GM18951 (cell line): ENCODE measurements around the gene BIVM.

Experiments used
- POLR2A ChIP-seq: IDR thresholded peaks from 4 replicates; pipeline ENCODE4 v1.6.1; 2011; ENCODE audit warnings: mild to moderate bottlenecking; ENCODE audit not compliant: insufficient read length, insufficient read depth; ENCODE audit errors: extremely low read depth
- in situ Hi-C: fragments of 300-500 bp; cut with MboI; formaldehyde crosslinking; loops from one replicate; pipeline ENCODE4 v1.12.0; 2022; ENCODE audit warnings: low sequenced_read_pairs, mixed read lengths, inconsistent platforms; ENCODE audit not compliant: unreplicated experiment

The BIVM gene

DNA sequence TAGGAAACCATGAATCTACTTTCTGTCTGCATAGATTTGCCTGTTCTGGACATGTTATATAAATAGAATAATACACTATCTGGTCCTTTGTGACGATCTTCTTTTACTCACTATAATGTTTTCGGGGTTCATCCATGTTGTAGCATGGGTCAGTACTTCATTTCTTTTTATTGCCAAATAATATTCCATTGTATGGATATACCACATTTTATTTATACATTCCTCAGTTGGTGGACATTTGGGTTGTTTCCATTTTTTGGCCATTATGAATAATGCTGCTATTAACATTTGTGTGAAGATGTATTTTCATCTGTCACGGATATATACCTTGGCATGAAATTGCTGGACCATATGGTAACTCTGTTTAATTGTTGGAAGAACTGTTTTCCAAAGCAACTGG lies 6.8 kb downstream of the BIVM start:
- in situ Hi-C loops: no loop called here
- no peak for TF ChIP-seq POLR2A

DNA sequence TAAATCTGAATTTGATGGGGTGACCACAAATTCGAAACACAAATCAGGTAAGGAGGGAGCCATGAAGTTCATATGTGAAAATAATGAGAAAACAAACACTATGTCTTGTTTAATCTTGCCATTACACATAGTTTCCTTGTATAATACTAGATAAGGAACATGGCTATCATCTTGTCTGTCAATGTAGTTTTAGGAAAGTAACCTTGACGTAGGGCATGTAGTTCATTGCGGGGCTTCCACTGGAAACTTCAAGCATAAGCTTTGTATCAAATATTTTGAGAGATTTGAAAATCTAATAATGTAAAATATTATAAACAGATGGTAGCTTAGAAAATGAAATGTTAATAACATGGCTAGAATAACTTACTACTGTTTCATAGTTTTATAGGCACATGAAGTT lies 8.8 kb downstream of the BIVM start:
- TF ChIP-seq POLR2A: no peak
- in situ Hi-C loops: no loop called here

DNA sequence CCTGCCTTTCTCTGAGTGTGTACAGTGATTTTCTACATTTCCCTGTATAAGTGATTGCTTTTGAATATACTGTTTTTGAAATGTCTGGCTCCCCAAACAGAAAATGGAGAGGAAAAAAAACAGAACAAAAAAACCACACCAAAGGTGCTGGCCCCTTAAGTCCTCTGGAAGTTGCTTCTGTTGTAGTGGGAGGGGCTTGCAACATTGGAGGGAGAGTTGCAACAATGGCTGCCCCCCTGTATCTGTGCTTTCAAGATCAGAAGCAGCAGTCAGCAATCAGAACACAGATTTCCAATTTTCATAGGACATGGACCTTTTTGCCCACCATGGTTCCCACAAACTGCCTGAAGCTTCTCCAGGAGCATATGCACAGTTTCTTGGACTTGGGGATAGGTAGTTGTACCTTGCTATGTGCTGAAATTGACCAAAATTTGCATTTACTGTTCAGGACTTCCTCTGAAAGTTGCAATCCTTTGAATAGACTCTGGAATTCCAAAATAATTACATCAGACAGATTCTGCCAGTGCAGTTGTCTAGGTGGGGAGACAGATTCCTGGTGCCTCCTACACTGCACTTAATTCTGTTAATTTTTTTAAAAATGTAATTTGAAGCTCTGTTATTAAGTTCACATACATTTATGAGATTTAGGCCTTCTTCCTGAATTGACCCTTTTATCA lies 13.8 kb downstream of the BIVM start:
- TF ChIP-seq POLR2A: no peak

DNA sequence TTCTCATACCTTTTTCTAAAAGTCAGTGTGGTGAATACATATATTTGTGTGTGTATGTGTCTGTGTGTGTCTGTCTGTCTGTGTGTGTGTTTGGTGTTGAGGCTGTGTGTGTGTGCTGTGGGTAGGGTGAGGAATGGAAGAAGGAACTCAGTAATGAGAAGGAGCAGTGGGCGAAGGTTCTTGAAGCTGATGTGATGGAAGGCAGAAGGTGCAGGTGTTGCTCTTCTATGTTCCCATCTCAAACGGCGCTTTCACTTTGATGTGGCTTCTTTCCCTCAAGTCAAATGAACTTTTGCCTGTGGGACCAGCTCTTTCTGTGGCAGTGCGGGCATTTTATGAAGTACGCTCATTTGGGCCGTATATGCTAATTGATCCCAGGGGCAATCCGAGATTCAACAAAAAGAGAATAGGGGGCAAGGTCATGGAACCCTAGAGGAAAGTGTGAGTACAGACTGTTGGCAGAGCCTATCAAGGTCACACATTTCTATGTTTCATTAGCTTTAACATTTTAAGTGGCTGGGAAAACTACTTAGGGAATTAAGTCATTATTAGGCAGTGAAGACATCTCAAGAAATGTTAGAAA lies 15.2 kb downstream of the BIVM start:
- in situ Hi-C loops: no loop called here
- TF ChIP-seq POLR2A: no peak

More for the DNA sequence above, 13.8 kb downstream of the BIVM start:
- in situ Hi-C loops: no loop called here

DNA sequence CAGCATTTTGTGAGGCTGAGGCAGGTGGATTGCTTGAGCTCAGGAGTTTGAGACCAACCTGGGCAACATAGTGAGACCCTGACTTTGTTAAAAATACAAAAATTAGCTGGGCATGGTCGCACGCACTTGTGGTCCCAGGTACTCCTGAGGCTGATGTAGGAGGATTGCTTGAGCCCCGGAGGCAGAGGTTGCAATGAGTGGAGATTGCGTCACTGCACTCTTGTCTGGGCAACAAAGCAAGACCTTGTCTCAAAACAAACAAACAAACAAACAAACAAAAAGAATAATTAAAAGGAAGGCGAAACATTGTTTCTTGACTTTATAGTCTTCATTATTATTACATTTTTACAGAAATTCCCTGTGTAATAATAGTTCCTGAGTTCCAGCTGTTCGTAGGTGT lies 15.9 kb downstream of the BIVM start:
- in situ Hi-C loops: no loop called here
- no peak for TF ChIP-seq POLR2A

DNA sequence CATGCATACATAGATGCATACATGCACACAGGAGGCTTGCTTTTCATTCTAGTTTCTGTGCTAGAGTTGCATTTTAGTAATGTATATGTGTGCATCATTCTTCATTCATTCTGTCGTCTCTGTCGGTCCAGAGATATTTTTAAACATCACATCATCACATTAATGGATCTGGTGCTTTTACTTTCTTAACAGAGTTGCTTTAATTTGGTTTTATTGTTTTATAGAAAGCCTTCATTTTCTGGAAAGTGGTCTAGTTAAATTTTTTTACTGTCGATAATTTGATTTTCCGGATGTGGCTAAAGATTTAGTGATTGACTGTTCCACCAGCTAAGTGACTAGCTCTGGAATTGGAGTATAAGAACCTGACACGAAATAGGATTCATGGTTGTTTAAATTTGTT lies 16.9 kb downstream of the BIVM start:
- in situ Hi-C loops: no loop called here

DNA sequence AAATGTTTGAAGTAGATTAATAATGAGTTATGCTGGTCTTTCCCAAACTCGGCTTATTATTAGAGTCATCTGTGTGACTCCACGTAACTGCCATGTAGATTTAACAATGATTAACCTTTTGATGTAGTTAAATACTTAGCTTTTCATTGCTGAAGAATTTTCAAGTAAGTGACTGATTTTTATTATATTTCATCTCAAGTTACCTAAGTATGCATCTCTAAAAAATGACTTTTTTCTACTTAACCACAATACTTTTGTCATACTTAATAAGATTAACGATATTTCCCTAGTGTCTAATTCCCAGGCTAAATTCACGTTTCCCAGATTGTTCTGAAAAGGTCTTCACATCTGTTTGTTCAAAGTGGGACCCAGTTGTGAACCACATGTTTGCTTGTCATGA lies 17.8 kb downstream of the BIVM start:
- in situ Hi-C loops: no loop called here
- no peak for TF ChIP-seq POLR2A

More for the DNA sequence above, 16.9 kb downstream of the BIVM start:
- no peak for TF ChIP-seq POLR2A

DNA sequence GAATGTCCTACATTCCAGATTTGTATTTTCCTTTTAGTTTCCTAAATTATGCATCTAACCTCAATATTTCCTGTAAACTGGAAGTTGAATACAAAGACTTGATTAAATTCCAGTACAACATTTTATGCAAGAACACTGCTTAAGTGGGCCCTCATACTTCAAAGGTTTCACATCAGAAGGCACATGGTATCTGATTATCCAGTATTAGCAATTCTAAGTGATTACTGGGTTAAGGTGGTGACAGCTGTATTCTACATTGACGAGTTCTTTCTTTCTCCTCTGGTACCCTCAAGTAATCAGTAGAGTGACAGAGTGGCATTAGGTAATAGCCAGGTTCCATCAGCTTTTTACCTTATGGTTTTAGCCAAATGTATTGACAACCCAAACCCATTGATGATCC lies 18.3 kb downstream of the BIVM start:
- in situ Hi-C loops: no loop called here
- no peak for TF ChIP-seq POLR2A

DNA sequence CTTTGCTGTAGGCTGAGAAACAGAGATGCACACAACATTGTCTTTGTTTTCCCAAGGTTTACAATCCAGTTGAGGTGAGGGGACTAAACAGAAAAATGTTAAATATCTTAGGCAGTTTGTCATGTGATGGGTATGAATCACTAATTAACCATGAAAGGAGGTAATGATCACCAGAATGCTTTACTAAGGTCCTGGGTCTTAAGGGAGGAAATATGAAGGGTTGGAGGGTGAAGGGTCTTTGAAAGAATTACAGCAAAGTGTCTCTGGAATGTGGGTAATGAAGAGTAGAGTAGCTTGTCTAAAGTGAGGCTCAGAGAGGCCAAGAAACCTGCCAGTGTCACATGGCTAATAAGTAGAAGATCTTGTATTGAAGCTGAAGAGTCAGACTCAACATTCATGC lies 19.0 kb downstream of the BIVM start:
- in situ Hi-C loops: no loop called here
- TF ChIP-seq POLR2A: no peak

DNA sequence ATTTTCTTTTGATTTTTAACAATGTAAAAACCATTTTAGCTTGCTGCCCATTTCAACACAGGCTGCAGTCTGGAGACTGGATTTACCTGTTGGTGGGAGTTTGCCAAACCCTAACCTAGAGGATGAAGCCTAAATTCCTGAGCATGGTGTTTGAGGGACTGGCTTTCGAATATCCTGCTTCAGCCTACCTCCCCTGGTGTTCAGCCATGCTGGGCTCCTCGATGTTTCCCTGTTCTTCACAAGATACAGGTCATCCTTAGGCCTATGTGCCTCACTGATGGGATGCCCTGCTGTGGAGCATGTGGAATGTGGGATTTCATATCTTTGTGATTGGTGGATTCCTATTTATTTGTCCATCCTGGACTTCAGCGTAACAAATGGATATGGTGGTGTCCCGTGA lies 26.5 kb downstream of the BIVM start:
- TF ChIP-seq POLR2A: no peak
- in situ Hi-C loops: no loop called here

DNA sequence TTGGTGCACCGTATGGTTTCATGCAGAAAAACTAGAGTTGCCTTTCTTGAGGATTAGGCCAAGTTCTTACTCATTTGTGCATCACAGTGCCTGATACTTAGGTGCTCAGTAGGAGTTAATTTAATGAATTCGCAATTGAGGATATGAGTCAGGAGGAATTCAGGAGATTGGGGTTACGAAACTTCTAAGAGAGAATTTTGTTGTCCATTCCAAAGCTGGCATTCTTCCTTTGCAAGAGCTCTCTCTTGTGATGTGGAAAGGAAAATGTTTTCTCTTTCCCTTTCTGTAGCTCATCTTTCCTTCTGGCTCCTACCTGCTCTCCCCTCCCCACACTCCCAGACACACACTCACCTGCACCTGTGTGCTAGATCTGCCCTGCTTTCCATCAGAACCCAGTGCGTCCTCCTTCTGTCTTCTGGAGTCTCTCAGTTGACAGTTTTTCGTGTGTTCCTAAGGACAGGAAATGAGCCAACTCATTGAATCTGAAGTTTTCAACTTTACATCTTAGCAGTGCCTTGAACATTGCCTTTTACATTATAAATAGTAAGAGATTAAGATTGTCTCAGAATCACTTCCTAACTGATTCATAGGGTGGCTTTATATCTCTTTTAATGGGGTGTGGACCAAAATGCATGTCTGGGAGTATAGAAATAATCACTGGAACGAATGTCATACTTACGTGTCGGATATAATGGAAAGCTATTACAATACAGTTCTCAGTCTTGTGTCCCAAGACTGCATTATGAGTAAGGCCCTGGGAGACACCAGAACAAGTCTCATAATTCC lies 27.2 kb downstream of the BIVM start:
- TF ChIP-seq POLR2A: no peak
- in situ Hi-C loops: no loop called here

DNA sequence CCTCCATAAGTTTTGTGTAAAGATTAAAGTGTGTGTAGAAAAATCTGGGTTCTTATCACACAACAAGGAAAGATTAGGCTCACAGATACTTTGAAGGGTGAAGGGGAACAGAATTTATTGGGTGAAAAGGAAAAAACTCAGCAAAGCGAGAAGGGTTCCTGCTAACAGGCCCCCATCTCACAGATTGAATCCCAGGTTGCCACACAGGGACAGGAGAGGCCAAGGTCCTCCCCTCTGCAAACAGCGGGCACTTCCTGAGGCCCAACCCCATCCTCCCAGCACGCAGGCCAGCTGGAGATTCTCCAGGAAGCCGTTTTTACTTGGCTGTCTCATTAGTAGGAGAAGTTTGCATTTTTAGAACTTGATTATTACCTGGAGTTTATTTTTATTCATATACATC lies 31.7 kb downstream of the BIVM start:
- no peak for TF ChIP-seq POLR2A
- in situ Hi-C loops: no loop called here

DNA sequence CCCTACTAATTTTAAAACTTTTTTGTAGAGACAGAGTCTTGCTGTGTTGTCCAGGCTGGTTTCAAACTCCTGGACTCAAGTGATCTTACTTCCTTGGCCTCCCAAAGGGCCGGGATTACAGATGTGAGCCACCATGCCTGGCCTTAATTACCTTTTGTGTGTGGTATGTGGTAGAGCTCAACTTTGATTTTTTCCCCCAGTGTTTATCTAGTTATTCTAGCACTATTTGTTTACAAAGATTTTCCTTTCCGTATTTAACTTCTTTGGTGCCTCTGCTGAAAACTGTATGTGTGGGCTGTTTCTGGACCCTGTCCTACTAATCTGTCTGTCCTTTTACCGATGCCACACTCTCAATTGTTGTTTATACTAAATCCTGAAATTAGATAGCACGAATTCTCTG lies 37.6 kb downstream of the BIVM start:
- in situ Hi-C loops: no loop called here
- TF ChIP-seq POLR2A: no peak

DNA sequence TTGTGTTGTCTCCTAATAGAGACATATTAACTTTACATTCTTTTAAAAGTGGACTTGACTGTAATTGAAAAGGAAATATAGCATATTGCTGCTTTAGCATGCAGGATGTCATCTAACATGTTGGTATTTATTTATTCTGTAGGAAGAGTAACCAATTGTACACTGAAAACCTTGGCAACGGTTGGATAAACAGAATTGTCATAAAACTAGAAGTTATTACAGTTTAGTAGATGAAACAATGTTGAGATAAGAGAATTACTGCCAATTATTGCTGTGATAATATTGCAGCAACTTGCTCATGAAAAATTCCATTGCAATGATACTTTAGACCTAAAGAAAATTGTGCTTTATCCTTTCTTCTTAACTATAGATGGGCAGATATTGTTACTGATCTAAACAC lies 39.4 kb downstream of the BIVM start:
- in situ Hi-C loops: no loop called here

DNA sequence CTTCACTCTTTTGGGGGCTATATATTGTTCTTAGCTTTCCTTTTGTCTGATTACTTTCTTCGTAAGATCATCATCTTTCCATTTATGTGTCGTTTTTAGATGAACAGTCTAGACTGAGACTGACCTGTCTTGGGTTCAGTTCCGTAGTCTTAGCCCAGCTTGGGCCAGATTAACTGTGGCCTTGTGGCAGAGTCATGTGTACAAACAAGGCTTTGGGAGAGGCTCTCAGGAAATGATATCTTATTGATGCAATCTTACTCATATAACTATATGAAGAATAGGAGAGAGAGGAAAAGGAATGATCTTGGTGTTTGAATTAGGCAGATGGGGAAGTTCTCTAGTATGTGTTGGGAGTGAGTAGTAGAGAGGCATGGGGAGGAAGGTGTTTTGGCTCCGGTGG lies 40.1 kb downstream of the BIVM start:
- TF ChIP-seq POLR2A: no peak
- in situ Hi-C loops: no loop called here

More for the DNA sequence above, 39.4 kb downstream of the BIVM start:
- no peak for TF ChIP-seq POLR2A
